GM20000 (cell line): ENCODE data around the gene CDK2AP2.

ENCODE experiments used
- DNase-seq: peaks from one replicate; pipeline ENCODE4 v3.0.0; 2012; ENCODE audit warnings: low spot score
- CTCF ChIP-seq: IDR thresholded peaks from 2 replicates; pipeline ENCODE4 v1.5.1; 2012; ENCODE audit warnings: mild to moderate bottlenecking, control low read depth; ENCODE audit errors: extremely low read depth, missing control alignments

Gene CDK2AP2

DNA sequence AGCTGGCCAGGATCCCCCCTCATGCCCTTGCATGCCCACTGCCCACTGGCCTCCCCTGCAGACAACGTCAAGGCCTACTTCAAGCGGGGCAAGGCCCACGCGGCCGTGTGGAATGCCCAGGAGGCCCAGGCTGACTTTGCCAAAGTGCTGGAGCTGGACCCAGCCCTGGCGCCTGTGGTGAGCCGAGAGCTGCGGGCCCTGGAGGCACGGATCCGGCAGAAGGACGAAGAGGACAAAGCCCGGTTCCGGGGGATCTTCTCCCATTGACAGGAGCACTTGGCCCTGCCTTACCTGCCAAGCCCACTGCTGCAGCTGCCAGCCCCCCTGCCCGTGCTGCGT is 17.3 kb downstream of the CDK2AP2 start:
- no peak for TF ChIP-seq CTCF
- DNase-seq: no peak

- TF ChIP-seq CTCF: no peak
- no peak for DNase-seq
These were observed 17.9 kb downstream of the CDK2AP2 start for GRCh38 chr11:67489885-67490726.

DNA sequence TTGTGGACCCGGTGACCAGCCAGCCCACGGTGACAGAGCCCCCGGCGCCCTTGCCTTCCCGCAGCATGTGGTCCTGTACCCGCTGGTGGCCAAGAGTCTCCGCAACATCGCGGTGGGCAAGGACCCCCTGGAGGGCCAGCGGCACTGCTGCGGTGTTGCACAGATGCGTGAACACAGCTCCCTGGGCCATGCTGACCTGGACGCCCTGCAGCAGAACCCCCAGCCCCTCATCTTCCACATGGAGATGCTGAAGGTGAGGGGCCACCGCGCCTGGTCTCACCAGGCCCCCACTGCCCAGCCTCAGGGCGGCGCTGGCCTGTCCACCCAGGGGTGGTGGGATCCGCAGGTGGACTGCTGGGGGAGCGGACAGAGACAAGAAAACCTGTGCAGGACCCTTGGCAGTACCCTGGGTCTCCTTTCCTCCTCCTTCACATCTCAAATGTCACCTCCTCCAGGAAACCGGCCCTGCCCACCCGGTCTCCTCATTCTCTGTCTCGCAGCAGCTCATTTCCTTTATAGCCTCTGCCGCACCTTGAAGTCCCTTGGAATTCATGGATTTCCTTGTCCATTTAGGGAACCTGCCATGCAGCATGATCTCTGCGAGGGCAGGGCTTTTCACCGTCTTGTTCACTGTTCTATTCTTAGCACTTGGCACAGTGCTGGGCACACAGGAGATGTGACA is 18.6 kb downstream of the CDK2AP2 start:
- DNase-seq: no peak
- no peak for TF ChIP-seq CTCF

DNA sequence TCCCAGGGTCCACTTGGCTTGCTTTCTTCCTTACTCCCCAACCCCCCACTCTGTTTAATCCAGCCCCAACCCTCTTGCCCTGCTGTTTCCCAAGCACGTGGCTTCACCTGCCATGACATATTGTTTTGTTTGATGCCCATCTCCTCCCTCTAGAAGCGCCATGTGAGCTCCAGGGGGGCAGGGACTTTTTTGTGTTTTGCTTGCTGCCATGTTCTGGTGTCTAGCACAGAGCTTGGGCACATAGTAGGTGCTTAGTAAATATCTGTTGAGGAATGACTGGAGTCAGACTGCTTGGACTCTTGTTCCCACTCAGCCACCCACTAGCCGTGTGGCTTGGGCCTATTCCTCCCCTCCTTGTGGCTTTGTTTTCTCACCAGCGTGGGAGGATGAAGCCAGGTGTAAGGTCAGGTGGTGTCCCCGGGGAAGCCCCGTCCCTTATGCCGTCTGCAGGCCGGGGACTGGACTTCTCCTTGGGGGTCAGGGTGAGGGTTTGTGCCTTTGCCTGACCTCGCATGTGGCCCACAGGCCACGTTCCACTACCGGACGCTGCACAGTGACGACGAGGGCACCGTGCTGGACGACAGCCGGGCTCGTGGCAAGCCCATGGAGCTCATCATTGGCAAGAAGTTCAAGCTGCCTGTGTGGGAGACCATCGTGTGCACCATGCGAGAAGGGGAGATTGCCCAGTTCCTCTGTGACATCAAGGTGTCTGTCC is 21.3 kb downstream of the CDK2AP2 start:
- peak; percentile 86 for DNase-seq
- TF ChIP-seq CTCF: no peak

DNA sequence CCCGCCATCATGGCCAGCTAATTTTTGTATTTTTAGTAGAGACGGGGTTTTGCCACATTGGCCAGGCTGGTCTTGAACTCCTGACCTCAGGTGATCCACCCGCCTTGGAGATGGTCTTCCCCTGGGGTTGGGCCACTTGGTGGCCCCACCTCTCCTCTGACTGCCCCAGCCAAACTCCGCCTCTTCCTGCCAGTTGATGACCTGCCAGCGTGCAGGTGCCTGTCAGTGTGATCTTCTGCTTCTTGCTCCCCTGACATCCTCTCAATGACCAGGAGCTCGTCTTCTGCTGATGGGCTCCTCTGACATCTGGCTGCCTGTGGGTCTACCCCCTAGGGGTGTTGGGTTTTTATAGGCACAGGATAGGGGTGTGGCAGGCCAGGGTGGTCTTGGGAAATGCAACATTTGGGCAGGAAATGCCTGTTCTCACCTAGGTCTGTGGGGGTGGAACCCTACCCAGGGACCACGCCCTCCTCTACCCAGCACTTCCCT is 22.0 kb downstream of the CDK2AP2 start:
- DNase-seq: peak; percentile 73

GRCh38 chr11:67484847-67485311 is 23.1 kb downstream of the CDK2AP2 start:
- DNase-seq: no peak
- TF ChIP-seq CTCF: no peak

DNA sequence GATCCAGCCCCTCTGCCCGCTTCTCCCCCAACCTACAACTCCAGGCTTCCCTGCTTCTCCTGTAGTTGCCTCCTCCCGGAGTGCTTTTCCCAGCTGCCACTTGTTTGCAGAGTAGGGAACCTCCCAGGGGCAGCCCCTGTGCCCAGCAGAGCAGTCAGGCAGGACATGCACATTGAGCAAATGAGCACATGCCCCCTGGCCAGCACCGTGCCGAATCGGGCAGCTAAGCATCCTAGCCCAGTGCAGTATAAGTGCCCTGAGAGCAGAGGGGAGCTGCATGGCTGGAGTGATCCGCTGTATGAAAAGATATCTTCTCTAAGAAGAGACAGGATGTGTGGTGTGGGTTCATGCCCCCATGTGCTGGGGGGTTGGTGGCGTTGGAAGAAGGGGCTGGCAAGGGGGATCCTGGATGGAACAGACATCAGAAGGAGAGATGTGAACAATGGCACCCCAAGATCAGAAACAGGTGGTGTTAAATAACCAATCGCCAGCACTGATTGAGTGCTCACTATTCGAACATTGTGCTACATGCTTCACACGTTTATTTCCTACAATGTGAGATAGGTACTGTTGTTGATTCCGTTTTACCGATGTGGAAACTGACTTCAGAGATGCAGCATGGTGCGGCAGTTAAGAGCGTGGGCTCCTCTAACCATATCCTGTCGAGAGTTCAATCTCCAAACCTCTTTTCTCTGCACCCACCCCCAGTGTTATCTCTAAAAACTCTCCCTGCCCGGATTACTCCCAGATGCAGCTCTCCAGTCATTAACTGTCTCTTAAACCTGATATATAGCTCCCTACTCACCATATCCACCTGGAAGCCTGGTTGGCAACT is 23.9 kb downstream of the CDK2AP2 start:
- TF ChIP-seq CTCF: no peak
- DNase-seq: no peak
